ENCODE measurements around the gene PPP1R18.
"Not testable (repeated sequence)": the region's sequence is repeated elsewhere in the genome, so short reads cannot be mapped to it uniquely, and the experiment has no call there.

PPP1R18 gene

DNA sequence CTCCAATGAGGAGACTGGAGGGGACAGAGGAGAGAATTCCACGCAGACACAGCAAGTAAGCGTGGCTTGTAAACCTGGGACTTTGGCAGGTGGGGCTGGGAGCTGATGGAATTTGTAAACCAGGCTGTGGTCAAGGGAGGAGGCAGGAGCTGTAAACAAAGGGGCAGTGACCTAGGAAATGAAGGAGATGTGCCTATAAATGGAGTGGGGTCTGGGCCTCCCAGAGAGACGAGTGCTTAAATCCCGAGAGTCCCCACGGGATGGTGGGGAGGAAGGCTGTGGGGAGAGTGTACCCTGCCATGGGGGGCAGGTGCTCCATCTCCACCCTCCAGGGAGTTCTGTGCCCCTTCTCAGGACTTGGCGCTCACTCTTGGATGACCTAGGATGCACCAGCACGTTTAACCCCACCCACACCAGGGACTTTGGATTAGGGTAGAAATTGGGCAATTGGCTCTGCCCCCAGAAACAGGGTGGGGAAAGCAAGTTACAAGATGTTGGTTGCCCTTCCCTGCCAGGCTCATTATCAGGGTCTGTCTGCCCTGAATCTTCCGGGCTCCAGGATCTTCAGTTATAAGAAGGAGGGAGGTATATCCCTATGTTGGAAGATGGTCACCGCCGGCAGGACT, 9.7 kb downstream of the PPP1R18 start:
- H3K27me3 ChIP-seq (replicated peaks) = no peaks in the 10 kb centered on the region
- no peak for DNase-seq
- in situ Hi-C loops (cut with HindIII; ENCODE audit: low pct_ligation_motif_present, low sequenced_read_pairs) = no loop called here
- no peak for TF ChIP-seq CTCF (IDR thresholded peaks at IDR 0.05; ENCODE audit: low read depth, low read length, missing control alignments)
- H3K27ac ChIP-seq = no peak overlapping the region
- H3K36me3 ChIP-seq (replicated peaks) = peaks cover 52% of the 10 kb centered on the region
- H3K4me3 ChIP-seq (ENCODE audit: low read depth, low read length) = no peak overlapping the region

- in situ Hi-C loops (cut with HindIII; ENCODE audit: low pct_ligation_motif_present, low sequenced_read_pairs) = no loop called here
- Histone ChIP-seq H3K27me3 (replicated peaks) (no peaks in the 10 kb centered on the region), H3K4me3 (ENCODE audit: low read depth, low read length) (peak within 1 kb of the TSS; percentile 92), H3K27ac (peak within 1 kb of the TSS; percentile 26), H3K36me3 (replicated peaks) (peaks cover 43% of the 10 kb centered on the region)
- peak; percentile 98 for DNase-seq
- peak; percentile 91 for TF ChIP-seq CTCF (IDR thresholded peaks at IDR 0.05; ENCODE audit: low read depth, low read length, missing control alignments)
Observed at GRCh38 chr6:30672445-30673253, 13.8 kb downstream of the PPP1R18 start, which contains the start of gene DHX16. TSS of gene DHX16 (minus strand) at chr6:30673006. CDS start at chr6:30672841, 165 bp downstream.

GRCh38 chr6:30670760-30671527, 15.5 kb downstream of the PPP1R18 start:
- Histone ChIP-seq H3K36me3 (replicated peaks) (peaks cover 34% of the 10 kb centered on the region), H3K27ac (no peak overlapping the region)
- in situ Hi-C loops (cut with HindIII; ENCODE audit: low pct_ligation_motif_present, low sequenced_read_pairs) = no loop called here

DNA sequence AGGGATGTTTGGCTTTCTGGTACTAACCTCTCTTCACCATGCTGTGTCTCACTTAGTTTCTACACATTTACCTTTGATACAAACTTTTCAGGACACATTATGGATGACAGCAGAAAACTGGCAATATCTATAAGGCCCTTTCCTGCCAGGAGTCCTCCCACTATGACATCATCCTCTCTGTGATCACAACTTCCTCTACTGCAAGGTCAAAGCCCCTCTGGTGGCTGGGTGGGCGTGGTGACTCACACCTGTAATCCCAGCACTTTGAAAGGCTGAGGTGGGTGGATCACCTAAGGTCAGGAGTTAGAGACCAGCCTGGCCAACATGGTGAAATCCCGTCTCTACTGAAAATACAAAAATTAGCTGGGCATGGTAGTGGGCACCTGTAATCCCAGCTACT, 20.1 kb downstream of the PPP1R18 start:
- DNase-seq; H3K4me3 ChIP-seq (ENCODE audit: low read depth, low read length); H3K27me3 ChIP-seq (replicated peaks); in situ Hi-C loops (cut with HindIII; ENCODE audit: low pct_ligation_motif_present, low sequenced_read_pairs); H3K27ac ChIP-seq: not testable (repeated sequence)
- H3K36me3 ChIP-seq (replicated peaks) = peaks cover 73% of the 10 kb centered on the region

More at GRCh38 chr6:30670760-30671527, 15.5 kb downstream of the PPP1R18 start:
- no peak overlapping the region for H3K4me3 ChIP-seq (ENCODE audit: low read depth, low read length)
- peak; percentile 58 for TF ChIP-seq CTCF (IDR thresholded peaks at IDR 0.05; ENCODE audit: low read depth, low read length, missing control alignments)
- H3K27me3 ChIP-seq (replicated peaks) = no peaks in the 10 kb centered on the region
- no peak for DNase-seq

DNA sequence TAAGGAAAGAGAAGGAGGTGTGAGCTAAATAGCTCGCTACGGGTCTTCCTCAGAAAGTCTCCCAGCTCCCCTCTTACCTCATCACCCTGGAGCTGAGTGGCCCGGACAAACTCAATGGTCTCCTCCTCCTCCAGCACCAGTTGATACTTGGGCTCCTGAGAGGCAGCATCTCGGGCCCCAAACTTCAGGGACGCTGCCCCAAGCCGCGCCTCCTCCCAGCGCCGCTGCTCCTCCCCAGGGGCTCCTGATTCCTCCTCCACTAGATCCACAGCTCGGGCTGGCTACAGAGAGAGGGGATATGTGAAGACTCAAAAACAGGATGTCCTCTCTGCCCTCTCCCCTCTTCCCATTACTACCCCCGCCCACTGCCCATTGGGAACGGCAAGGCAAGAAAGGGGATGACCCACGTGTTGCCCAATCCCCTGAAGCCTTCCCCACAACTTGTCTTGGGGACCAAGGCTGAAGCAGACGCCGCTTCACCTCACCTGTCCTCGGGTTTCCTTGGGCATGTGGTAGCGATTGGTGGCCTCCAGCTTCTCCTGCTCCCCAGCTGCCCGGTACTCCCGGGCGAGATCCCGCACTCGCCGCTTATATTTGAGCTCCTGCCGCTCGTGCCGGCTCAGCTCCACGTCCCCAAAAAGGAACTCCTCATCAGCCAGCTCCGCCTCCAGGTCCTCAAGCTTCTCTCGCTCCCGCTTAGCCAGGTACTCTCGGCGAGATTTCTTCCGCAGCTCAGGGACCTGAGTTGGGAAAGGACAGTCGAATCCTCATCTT, 21.3 kb downstream of the PPP1R18 start:
- DNase-seq = no peak
- Histone ChIP-seq H3K27me3 (replicated peaks) (no peaks in the 10 kb centered on the region), H3K27ac (no peak overlapping the region), H3K36me3 (replicated peaks) (peaks cover 77% of the 10 kb centered on the region), H3K4me3 (ENCODE audit: low read depth, low read length) (no peak overlapping the region)
- in situ Hi-C loops (cut with HindIII; ENCODE audit: low pct_ligation_motif_present, low sequenced_read_pairs) = no loop called here
- no peak for TF ChIP-seq CTCF (IDR thresholded peaks at IDR 0.05; ENCODE audit: low read depth, low read length, missing control alignments)

- peaks cover 94% of the 10 kb centered on the region for H3K36me3 ChIP-seq (replicated peaks)
- in situ Hi-C loops (cut with HindIII; ENCODE audit: low pct_ligation_motif_present, low sequenced_read_pairs); H3K27ac ChIP-seq; DNase-seq; H3K4me3 ChIP-seq (ENCODE audit: low read depth, low read length); H3K27me3 ChIP-seq (replicated peaks): not testable (repeated sequence)
Observed at GRCh38 chr6:30657922-30658321, 28.5 kb downstream of the PPP1R18 start.
